ENCODE measurements around the gene DNAJA3.

Gene DNAJA3

GRCh38 chr16:4498546-4499195 is 73.0 kb downstream of the DNAJA3 start:
- Mint-ChIP-seq H3K4me3 (no peak overlapping the region), H3K9me3 (no peaks in the 10 kb centered on the region), H3K36me3 (ENCODE audit: low read depth) (no peaks in the 10 kb centered on the region), H3K4me1 (peaks cover 23% of the 10 kb centered on the region), H3K27ac (peak overlapping the region; percentile 13 to 67 (median 31)), H3K27me3 (ENCODE audit: low read depth) (no peaks in the 10 kb centered on the region)
- no peak for TF ChIP-seq CTCF (IDR thresholded peaks at IDR 0.05; ENCODE audit: unreplicated experiment in 3 of 3)

- H3K4me3 Mint-ChIP-seq, result no peak overlapping the region
- peaks cover 23% of the 10 kb centered on the region for H3K4me1 Mint-ChIP-seq
- H3K27me3 Mint-ChIP-seq (ENCODE audit: low read depth), result no peaks in the 10 kb centered on the region
- no peak overlapping the region for H3K27ac Mint-ChIP-seq
- no peaks in the 10 kb centered on the region for H3K9me3 Mint-ChIP-seq
- no peaks in the 10 kb centered on the region for H3K36me3 Mint-ChIP-seq (ENCODE audit: low read depth)
- no peak for TF ChIP-seq CTCF (IDR thresholded peaks at IDR 0.05; ENCODE audit: unreplicated experiment in 3 of 3)
Measured at GRCh38 chr16:4499196-4499555, 73.5 kb downstream of the DNAJA3 start.

GRCh38 chr16:4500272-4500671 is 74.6 kb downstream of the DNAJA3 start:
- Mint-ChIP-seq H3K4me3 (no peak overlapping the region), H3K36me3 (ENCODE audit: low read depth) (no peaks in the 10 kb centered on the region), H3K27ac (peak overlapping the region in 1 of 3 experiments; percentile 12), H3K4me1 (peaks cover 23% of the 10 kb centered on the region), H3K9me3 (no peaks in the 10 kb centered on the region), H3K27me3 (ENCODE audit: low read depth) (no peaks in the 10 kb centered on the region)
- no peak for TF ChIP-seq CTCF (IDR thresholded peaks at IDR 0.05; ENCODE audit: unreplicated experiment in 3 of 3)

GRCh38 chr16:4501071-4501478 is 75.4 kb downstream of the DNAJA3 start:
- H3K4me3 Mint-ChIP-seq, result no peak overlapping the region
- peak overlapping the region in 1 of 3 experiments; percentile 12 for H3K27ac Mint-ChIP-seq
- H3K36me3 Mint-ChIP-seq (ENCODE audit: low read depth), result no peaks in the 10 kb centered on the region
- TF ChIP-seq CTCF (IDR thresholded peaks at IDR 0.05; ENCODE audit: unreplicated experiment in 3 of 3), result no peak
- H3K9me3 Mint-ChIP-seq, result no peaks in the 10 kb centered on the region
- H3K27me3 Mint-ChIP-seq (ENCODE audit: low read depth), result no peaks in the 10 kb centered on the region
- H3K4me1 Mint-ChIP-seq, result peaks cover 23% of the 10 kb centered on the region

- no peak overlapping the region for H3K4me3 Mint-ChIP-seq
- no peaks in the 10 kb centered on the region for H3K9me3 Mint-ChIP-seq
- H3K36me3 Mint-ChIP-seq (ENCODE audit: low read depth), result peaks cover 13% of the 10 kb centered on the region
- H3K27ac Mint-ChIP-seq, result no peak overlapping the region
- no peak for TF ChIP-seq CTCF (IDR thresholded peaks at IDR 0.05; ENCODE audit: unreplicated experiment in 3 of 3)
- H3K4me1 Mint-ChIP-seq, result peaks cover 9% of the 10 kb centered on the region
- H3K27me3 Mint-ChIP-seq (ENCODE audit: low read depth), result no peaks in the 10 kb centered on the region
Measured at GRCh38 chr16:4505356-4506147, 79.9 kb downstream of the DNAJA3 start.

Measured in nephron (organoid).